Panc1 (cell line): ENCODE data around the gene KLF11. TPM values are rescaled to one million over a fixed set of nuclear protein-coding genes. Genes with fewer than 3 reads are reported as not detected.

Experiments
- ATAC-seq: fragments of 200-7000 bp; cut with Tn5 transposase; 2 replicates; pipeline ENCODE4 v1.9.1; 2020; ENCODE audit warnings: mild to moderate bottlenecking, moderate library complexity
- BruUV-seq: library from RNA; stranded (reverse); fragments of 400-500 nt; replicated peaks from 2 replicates; lab custom pipeline; 2021; lab: Mats Ljungman, UMichigan
- CTCF ChIA-PET: fragments of 300-600 bp; sonication (Branson Sonifier 250); formaldehyde crosslinking; loops from one replicate; lab custom pipeline; 2022; ENCODE audit warnings: antibody characterized with exemption; lab: Charles Lee
- POLR2A ChIA-PET: fragments of 300-600 bp; sonication (Branson Sonifier 250); formaldehyde crosslinking; loops from one replicate; lab custom pipeline; 2022; ENCODE audit warnings: antibody characterized with exemption; lab: Charles Lee
- DNase-seq: peaks from one replicate; pipeline ENCODE4 v3.0.0-alpha.2; 2010; ENCODE audit warnings: low read depth, low spot score
- H3K27ac ChIP-seq: 2 replicates; pipeline ENCODE4 v1.5.1; 2011; ENCODE audit warnings: mild to moderate bottlenecking, low read length, inconsistent platforms
- H3K27me3 ChIP-seq: fragments of 200-500 bp; sonication (Bioruptor generic); 2 replicates; pipeline ENCODE4 v1.6.0; 2014; ENCODE audit warnings: low read length, inconsistent platforms; ENCODE audit not compliant: control insufficient read depth, insufficient read depth
- H3K36me3 ChIP-seq: fragments of 200-500 bp; sonication (Bioruptor generic); 2 replicates; pipeline ENCODE4 v1.5.1; 2014; ENCODE audit warnings: inconsistent platforms, mild to moderate bottlenecking, low read length, moderate library complexity; ENCODE audit not compliant: control insufficient read depth, insufficient read depth
- H3K4me1 ChIP-seq: 2 replicates; pipeline ENCODE4 v1.5.1; 2011; ENCODE audit warnings: inconsistent platforms, mild to moderate bottlenecking, low read length, moderate library complexity; ENCODE audit not compliant: control insufficient read depth, insufficient read depth
- H3K4me3 ChIP-seq, 2 experiments: 2 replicates each; pipeline ENCODE4 v1.5.1; 2011 to 2012; ENCODE audit warnings: low read depth in 2 of 2, low read length in 2 of 2, mild to moderate bottlenecking in 2 of 2, inconsistent platforms in 1 of 2, moderate library complexity in 1 of 2
- H3K9me3 ChIP-seq: fragments of 200-500 bp; sonication (Bioruptor generic); 2 replicates; pipeline ENCODE4 v1.5.1; 2014; ENCODE audit warnings: low read depth, mild to moderate bottlenecking, inconsistent platforms, low read length, moderate library complexity; ENCODE audit not compliant: control insufficient read depth, insufficient read depth
- CTCF ChIP-seq: fragments of 450-650 bp; IDR thresholded peaks from 2 replicates; pipeline ENCODE4 v1.5.1; 2017; ENCODE audit warnings: mild to moderate bottlenecking
- POLR2AphosphoS5 ChIP-seq: IDR thresholded peaks from 2 replicates; pipeline ENCODE4 v1.6.1; 2012; ENCODE audit warnings: mild to moderate bottlenecking, low read depth, low read length, moderate library complexity
- REST ChIP-seq, 2 experiments: IDR thresholded peaks; 2 replicates each; pipeline ENCODE4 v1.6.1; 2011 to 2012; ENCODE audit warnings: low read depth in 2 of 2, control low read depth in 1 of 2, low read length in 1 of 2, mild to moderate bottlenecking in 1 of 2, moderate library complexity in 1 of 2; ENCODE audit not compliant: insufficient read depth in 1 of 2
- SIN3A ChIP-seq: IDR thresholded peaks from 2 replicates; pipeline ENCODE4 v1.6.1; 2012; ENCODE audit warnings: low read depth, mild to moderate bottlenecking, low read length, moderate library complexity, borderline replicate concordance; ENCODE audit not compliant: insufficient read depth
- TCF7L2 ChIP-seq: IDR thresholded peaks from 2 replicates; pipeline ENCODE4 v1.6.1; 2011; ENCODE audit warnings: mild to moderate bottlenecking, low read depth, low read length, inconsistent platforms
- in situ Hi-C: cut with HindIII; loops from 2 replicates; pipeline ENCODE4 v1.10.0; 2016; ENCODE audit warnings: low sequenced_read_pairs, low pct_unique_long_range_greater_than_20kb
- intact Hi-C: fragments of 100-400 bp; cut with micrococcal nuclease; formaldehyde crosslinking; loops from one replicate; pipeline ENCODE4 v1.10.0; 2022; ENCODE audit not compliant: unreplicated experiment
- total RNA-seq: library from RNA; stranded (reverse); gene quantifications from one replicate; pipeline ENCODE4 v1.2.1, GENCODE V29; 2021; ENCODE audit not compliant: unreplicated experiment

Gene KLF11
- total RNA-seq, 1 experiment from 2014 or later: 23.7 TPM

- intact Hi-C loops: no loop called here
- TF ChIP-seq REST (IDR thresholded peaks at IDR 0.05; ENCODE audit: insufficient read depth in 1 of 2, low read depth in 2 of 2, low read length in 1 of 2) (no peak), SIN3A (no peak), TCF7L2 (no peak), POLR2AphosphoS5 (no peak), CTCF (no peak)
- no peaks in the 10 kb centered on the region for H3K4me1 ChIP-seq
- H3K27ac ChIP-seq: no peak overlapping the region
- in situ Hi-C loops: no loop called here
- ChIA-PET POLR2A (no interaction called here), CTCF (interaction anchor here (1.0 kb wide), 1 partner anchor 24 kb away, joined by 4 read pairs; no protein-coding TSS in a partner anchor)
- ATAC-seq: no peak
- no peaks in the 10 kb centered on the region for H3K27me3 ChIP-seq
- H3K9me3 ChIP-seq: no peaks in the 10 kb centered on the region
- H3K4me3 ChIP-seq: no peak overlapping the region
- DNase-seq: no peak
- H3K36me3 ChIP-seq: no peaks in the 10 kb centered on the region
- BruUV-seq: no TSS peak
Observed at GRCh38 chr2:10007921-10008808, 35.2 kb upstream of the KLF11 start.

- ATAC-seq (no peak), DNase-seq (no peak)
- H3K27me3 ChIP-seq: no peaks in the 10 kb centered on the region
- no peak overlapping the region for H3K4me3 ChIP-seq
- ChIA-PET POLR2A (no interaction called here), CTCF (no interaction called here)
- TF ChIP-seq POLR2AphosphoS5: no peak
- no peak for TF ChIP-seq REST (IDR thresholded peaks at IDR 0.05; ENCODE audit: insufficient read depth in 1 of 2, low read depth in 2 of 2, low read length in 1 of 2)
- TF ChIP-seq CTCF: no peak
- TF ChIP-seq TCF7L2: no peak
- no peak for TF ChIP-seq SIN3A
- BruUV-seq: no TSS peak
- intact Hi-C loops (no loop called here), in situ Hi-C loops (no loop called here)
- H3K36me3 ChIP-seq: no peaks in the 10 kb centered on the region
- H3K9me3 ChIP-seq: no peaks in the 10 kb centered on the region
- no peaks in the 10 kb centered on the region for H3K4me1 ChIP-seq
- no peak overlapping the region for H3K27ac ChIP-seq
Observed at GRCh38 chr2:10008809-10009176, 34.6 kb upstream of the KLF11 start.
